Activated CD4-positive, alpha-beta memory T cell treated with anti-CD3 and anti-CD28 coated beads, Interleukin-2, amount 10 ng/mL, durations not matched to agents 7 days and 5 days (primary cell): ENCODE results near the gene LGALS7. TPM values are rescaled to one million over a fixed set of nuclear protein-coding genes. Genes with fewer than 3 reads are reported as not detected.
"Not testable (repeated sequence)": the region's sequence is repeated elsewhere in the genome, so short reads cannot be mapped to it uniquely, and the experiment has no call there.

Experiments
- CTCF ChIA-PET: fragments of 350-600 bp; sonication (Branson Sonifier 250); formaldehyde crosslinking; loops from one replicate; lab custom pipeline; 2021; ENCODE audit warnings: antibody characterized with exemption, inconsistent platforms; lab: Charles Lee
- POLR2A ChIA-PET: fragments of 350-600 bp; sonication (Branson Sonifier 250); formaldehyde crosslinking; loops from one replicate; lab custom pipeline; 2021; ENCODE audit warnings: antibody characterized with exemption; lab: Charles Lee
- DNase-seq: peaks from one replicate; pipeline ENCODE4 v3.0.0-alpha.2; 2020
- H3K27ac Mint-ChIP-seq: one replicate; pipeline ENCODE4 v1.8.0; 2021; ENCODE audit warnings: mild to moderate bottlenecking, mixed read lengths
- H3K27me3 Mint-ChIP-seq: one replicate; pipeline ENCODE4 v1.8.0; 2021; ENCODE audit warnings: mixed read lengths
- H3K36me3 Mint-ChIP-seq: one replicate; pipeline ENCODE4 v1.8.0; 2021; ENCODE audit warnings: low read depth, mixed read lengths
- H3K4me1 Mint-ChIP-seq: one replicate; pipeline ENCODE4 v1.8.0; 2021; ENCODE audit warnings: mixed read lengths
- H3K4me3 Mint-ChIP-seq: one replicate; pipeline ENCODE4 v1.8.0; 2021; ENCODE audit warnings: mild to moderate bottlenecking, mixed read lengths
- H3K9me3 Mint-ChIP-seq: one replicate; pipeline ENCODE4 v1.8.0; 2021; ENCODE audit warnings: mixed read lengths
- total RNA-seq, 2 experiments: library from RNA; stranded (reverse); gene quantifications; one replicate each; pipeline ENCODE4 v1.2.3, GENCODE V29; 2021

The LGALS7 gene
- total RNA-seq, 2 experiments from 2014 or later: not detected

DNA sequence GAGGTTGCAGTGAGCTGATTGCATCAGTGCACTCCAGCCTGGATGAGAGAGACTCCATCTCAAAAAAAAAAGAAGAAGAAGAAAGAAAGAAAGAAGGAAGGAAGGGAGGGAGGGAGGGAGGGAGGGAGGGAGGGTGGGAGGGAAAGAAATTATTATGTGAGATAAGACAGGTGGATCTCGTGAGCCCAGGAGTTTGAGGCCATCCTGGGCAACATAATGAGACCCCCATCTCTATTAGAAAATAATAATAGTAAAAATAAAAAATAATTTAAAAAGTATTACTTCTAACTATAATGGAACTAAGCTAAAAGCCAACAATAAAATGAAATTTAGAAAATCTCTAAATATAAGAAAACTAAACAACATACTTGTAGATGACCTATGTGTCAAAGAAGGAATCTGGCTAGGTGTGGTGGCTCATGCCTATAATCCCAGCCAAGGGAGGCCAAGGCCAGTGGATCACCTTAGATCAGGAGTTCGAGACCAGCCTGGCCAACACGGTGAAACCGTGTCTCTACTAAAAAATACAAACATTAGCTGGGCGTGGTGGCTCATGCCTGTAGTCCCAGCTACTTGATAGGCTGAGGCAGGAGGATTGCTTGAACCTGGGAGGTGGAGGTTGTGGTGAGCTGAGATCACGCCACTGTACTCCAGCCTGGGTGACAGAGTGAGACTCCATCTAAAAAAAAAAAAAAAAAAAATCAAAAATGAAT, 12.4 kb downstream of the LGALS7 start:
- DNase-seq, POLR2A ChIA-PET, H3K36me3 Mint-ChIP-seq, H3K4me3 Mint-ChIP-seq, H3K27ac Mint-ChIP-seq, H3K4me1 Mint-ChIP-seq, H3K9me3 Mint-ChIP-seq, H3K27me3 Mint-ChIP-seq: not testable (repeated sequence)
- CTCF ChIA-PET: interaction anchor here (0.6 to 2.4 kb wide), 6 partner anchors 9 to 685 kb away, joined by 3 to 11 read pairs (median 4); partner anchors contain the start of genes MRPS12 and SARS2

DNA sequence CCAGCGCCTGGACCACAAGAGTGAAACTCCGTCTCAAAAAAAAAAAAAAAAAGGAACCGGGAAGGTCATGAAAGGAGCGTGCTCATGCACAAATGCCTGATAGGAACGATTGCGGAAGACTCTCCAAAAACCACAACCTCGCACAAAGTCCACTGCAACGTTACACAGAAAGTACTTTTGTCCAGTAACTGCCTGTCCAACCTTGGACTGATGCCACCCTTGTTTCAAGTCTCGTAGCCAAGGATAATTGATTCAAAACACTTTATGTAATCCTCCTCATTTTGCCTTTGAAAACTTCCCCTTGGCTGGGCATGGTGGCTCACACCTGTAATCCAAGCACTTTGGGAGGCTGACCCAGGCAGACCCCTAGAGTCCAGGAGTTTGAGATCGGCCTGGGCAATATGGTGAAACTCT, 13.7 kb downstream of the LGALS7 start:
- CTCF ChIA-PET: interaction anchor here (2.4 kb wide), 1 partner anchor 10 kb away, joined by 11 read pairs; no protein-coding TSS in a partner anchor
- Mint-ChIP-seq H3K9me3 (no peaks in the 10 kb centered on the region), H3K4me3 (no peak overlapping the region), H3K27ac (no peak overlapping the region), H3K36me3 (no peaks in the 10 kb centered on the region), H3K4me1 (no peaks in the 10 kb centered on the region), H3K27me3 (peaks cover 2% of the 10 kb centered on the region)
- POLR2A ChIA-PET: interaction anchor here (1.5 kb wide), 1 partner anchor 10 kb away, joined by 3 read pairs; no protein-coding TSS in a partner anchor
- DNase-seq: no peak

DNA sequence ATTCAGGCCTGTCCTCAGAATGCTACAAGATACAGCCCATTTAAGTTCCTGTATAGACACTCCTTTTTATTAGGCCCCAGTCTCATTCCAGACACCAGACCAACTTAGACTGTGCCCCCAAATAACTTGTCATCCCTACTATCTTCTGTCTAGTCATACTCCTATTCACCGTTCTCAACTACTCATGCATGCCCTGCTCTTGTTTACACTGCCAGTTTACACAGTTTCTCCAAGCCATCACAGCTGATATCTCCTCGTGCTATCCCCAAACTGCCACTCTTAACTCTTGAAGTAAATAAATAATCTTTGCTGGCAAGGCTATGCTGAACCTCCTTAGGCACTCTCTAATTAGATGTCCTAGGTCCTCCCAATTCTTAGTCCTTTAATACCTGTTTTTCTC, 19.1 kb downstream of the LGALS7 start:
- H3K9me3 Mint-ChIP-seq, DNase-seq, H3K4me1 Mint-ChIP-seq, H3K4me3 Mint-ChIP-seq, H3K36me3 Mint-ChIP-seq, H3K27ac Mint-ChIP-seq, POLR2A ChIA-PET: not testable (repeated sequence)
- H3K27me3 Mint-ChIP-seq: peaks cover 12% of the 10 kb centered on the region
- CTCF ChIA-PET: interaction anchor here (0.7 kb wide), 1 partner anchor 100 kb away, joined by 3 read pairs; no protein-coding TSS in a partner anchor

DNA sequence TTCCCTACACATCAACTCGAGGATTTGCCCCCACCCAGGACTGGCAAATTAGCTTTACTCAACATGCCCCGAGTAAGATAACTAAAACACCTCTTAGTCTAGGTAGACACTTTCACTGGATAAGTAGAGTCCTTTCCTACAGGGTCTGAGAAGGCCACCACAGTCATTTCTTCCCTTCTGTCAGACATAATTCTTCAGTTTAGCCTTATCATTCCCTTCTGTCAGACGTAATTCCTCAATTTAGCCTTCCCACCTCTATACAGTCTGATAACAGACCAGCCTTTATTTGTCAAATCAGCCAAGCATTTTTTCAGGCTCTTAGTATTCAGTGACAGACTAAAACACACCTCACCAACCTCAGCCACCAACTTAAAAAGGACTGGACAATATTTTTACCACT, 19.5 kb downstream of the LGALS7 start:
- H3K27ac Mint-ChIP-seq, H3K4me3 Mint-ChIP-seq, POLR2A ChIA-PET, H3K9me3 Mint-ChIP-seq, DNase-seq, H3K4me1 Mint-ChIP-seq, H3K36me3 Mint-ChIP-seq: not testable (repeated sequence)
- peaks cover 12% of the 10 kb centered on the region for H3K27me3 Mint-ChIP-seq
- CTCF ChIA-PET: interaction anchor here (0.7 kb wide), 1 partner anchor 100 kb away, joined by 3 read pairs; no protein-coding TSS in a partner anchor

DNA sequence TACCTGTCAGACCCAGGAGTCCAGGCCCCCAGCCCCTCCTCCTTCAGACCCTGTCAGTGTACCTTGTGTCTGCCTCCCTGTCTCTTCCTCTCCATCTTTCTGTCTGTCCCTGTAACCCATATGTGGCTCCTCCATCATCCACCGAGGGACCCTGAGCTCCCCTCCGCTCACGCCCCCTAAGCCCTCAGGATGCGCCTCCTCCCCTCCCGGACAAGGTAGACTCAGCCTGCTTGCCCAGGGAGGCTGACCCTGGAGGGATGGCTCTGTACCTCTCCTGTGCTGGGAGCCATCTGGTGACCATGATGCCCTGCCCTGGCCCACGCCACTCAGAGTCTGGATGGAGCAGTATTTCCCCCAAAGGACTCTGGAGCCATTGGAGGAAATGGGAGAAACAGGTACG, 28.0 kb downstream of the LGALS7 start:
- Mint-ChIP-seq H3K27me3 (peaks cover 2% of the 10 kb centered on the region), H3K4me3 (no peak overlapping the region), H3K4me1 (peaks cover 5% of the 10 kb centered on the region), H3K36me3 (no peaks in the 10 kb centered on the region), H3K9me3 (no peaks in the 10 kb centered on the region), H3K27ac (no peak overlapping the region)
- CTCF ChIA-PET: interaction anchor here (1.3 to 1.4 kb wide), 2 partner anchors 10 to 185 kb away, joined by 3 to 4 read pairs; partner anchors contain the start of genes MRPS12 and SARS2
- no peak for DNase-seq
- POLR2A ChIA-PET: no interaction called here

DNA sequence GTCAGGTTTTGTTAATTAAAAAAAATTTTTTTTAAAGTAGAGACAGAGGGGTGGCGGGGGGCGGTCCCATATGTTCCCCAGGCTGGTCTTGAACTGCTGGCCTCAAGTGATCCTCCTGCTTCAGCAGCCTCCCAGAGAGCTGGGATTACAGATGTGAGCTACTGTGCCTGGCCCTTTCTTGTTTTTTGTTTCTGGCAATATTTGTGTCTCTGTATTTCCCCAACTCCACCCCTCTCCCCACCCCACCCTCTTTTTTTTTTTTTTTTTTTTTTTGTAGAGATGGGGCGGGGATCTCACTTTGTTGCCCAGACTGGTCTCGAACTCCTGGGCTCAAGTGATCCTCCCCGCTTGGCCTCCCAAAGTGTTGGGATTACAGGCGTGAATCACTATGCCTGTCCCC, 28.4 kb downstream of the LGALS7 start:
- no peak for DNase-seq
- Mint-ChIP-seq H3K9me3 (no peaks in the 10 kb centered on the region), H3K36me3 (no peaks in the 10 kb centered on the region), H3K27me3 (no peaks in the 10 kb centered on the region), H3K4me1 (peaks cover 10% of the 10 kb centered on the region), H3K4me3 (no peak overlapping the region), H3K27ac (no peak overlapping the region)
- ChIA-PET POLR2A (no interaction called here), CTCF (interaction anchor here (1.3 to 1.4 kb wide), 2 partner anchors 10 to 186 kb away, joined by 3 to 4 read pairs; partner anchors contain the start of genes MRPS12 and SARS2)

DNA sequence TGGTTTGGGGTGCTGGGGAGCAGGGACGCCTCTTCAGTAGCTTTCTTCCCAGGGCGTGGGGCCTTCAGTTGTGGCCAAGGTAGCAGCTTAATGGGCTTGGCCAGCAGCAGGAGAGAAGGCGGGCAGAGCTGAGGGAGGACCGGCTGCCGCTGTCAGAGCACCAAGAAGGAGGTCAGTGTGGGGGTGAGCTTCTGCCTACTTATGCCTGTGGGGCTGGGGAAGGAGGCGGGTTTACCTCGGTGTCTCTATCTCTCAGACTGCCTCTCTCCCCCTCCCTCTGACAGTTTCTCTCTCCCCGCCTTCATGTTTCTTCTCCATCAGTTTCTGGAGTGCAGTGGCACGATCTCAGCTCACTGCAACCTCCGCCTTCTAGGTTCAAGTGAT, 29.0 kb downstream of the LGALS7 start, which contains the start of gene CAPN12:
TSS of gene CAPN12 (minus strand) at position 177 of the 384 bp plus-strand sequence. CDS start 309 bp downstream, outside the sequence.
- POLR2A ChIA-PET: no interaction called here
- Mint-ChIP-seq H3K4me3 (no peak within 1 kb of the TSS), H3K27ac (no peak within 1 kb of the TSS), H3K27me3 (no peaks in the 10 kb centered on the region), H3K4me1 (peaks cover 15% of the 10 kb centered on the region), H3K36me3 (no peaks in the 10 kb centered on the region), H3K9me3 (no peaks in the 10 kb centered on the region)
- CTCF ChIA-PET: interaction anchor here (1.3 to 1.4 kb wide), 2 partner anchors 9 to 186 kb away, joined by 3 to 4 read pairs; partner anchors contain the start of genes MRPS12 and SARS2
- DNase-seq: no peak

DNA sequence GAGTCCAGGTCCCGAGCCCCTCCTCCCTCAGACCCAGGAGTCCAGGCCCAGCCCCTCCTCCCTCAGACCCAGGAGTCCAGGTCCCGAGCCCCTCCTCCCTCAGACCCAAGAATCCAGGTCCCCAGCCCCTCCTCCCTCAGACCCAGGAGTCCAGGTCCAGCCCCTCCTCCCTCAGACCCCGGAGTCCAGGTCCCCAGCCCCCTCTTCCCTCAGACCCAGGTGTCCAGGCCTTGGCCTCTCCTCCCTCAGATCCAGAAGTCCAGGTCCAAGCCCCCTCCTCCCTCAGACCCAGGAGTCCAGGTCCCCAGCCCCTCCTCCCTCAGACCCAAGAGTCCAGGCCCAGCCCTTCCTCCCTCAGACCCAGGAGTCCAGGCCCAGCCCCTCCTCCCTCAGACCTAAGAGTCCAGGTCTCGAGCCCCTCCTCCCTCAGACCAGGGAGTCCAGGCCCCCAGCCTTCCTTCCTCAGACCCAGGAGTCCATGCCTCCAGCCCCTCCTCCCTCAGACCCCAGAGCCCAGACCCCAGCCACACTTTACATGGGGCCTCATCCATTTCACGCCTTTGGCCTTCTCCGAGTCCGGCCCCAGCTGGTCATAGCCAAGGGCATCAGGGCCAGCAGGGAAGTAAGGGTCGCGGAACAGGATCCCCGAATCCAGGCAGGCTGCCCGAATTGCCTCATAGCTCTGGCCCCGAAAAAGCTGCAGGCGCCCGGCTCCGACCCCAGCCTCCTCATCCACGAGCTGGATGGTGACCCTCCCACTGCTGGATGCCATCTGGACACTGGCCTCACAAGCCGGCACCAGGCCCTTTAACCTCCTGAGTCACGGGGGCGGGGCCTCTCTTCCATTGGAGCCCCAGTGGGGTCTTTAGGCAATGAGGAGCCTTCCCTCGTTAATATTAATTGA, 29.7 kb downstream of the LGALS7 start:
- DNase-seq: no peak
- H3K27ac Mint-ChIP-seq: no peak overlapping the region
- H3K4me1 Mint-ChIP-seq: peaks cover 19% of the 10 kb centered on the region
- H3K9me3 Mint-ChIP-seq: no peaks in the 10 kb centered on the region
- ChIA-PET CTCF (interaction anchor here (1.3 to 1.4 kb wide), 2 partner anchors 9 to 187 kb away, joined by 3 to 4 read pairs; partner anchors contain the start of genes MRPS12 and SARS2), POLR2A (no interaction called here)
- no peak overlapping the region for H3K4me3 Mint-ChIP-seq
- no peaks in the 10 kb centered on the region for H3K27me3 Mint-ChIP-seq
- H3K36me3 Mint-ChIP-seq: no peaks in the 10 kb centered on the region

DNA sequence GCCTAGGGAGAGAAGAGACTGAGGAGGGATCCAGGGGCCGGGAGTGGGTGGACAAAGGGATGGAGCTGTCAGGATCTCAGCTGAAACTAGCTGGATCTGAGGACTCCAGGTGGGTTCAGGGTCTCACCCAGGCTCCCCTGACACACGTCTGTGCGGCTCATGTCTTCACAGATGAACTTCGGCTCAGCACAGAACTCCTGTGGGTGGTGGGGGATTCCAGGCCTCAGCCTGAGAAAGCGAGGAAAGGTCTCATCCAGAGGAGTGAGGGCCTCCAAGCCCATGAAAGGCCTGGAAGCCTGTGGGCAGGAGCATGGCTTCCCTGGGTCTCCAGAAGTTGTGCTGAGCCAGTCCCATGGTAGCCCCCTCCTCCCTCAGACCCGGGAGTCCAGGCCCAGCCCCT, 30.4 kb downstream of the LGALS7 start:
- H3K4me1 Mint-ChIP-seq: peaks cover 23% of the 10 kb centered on the region
- CTCF ChIA-PET: no interaction called here
- H3K27me3 Mint-ChIP-seq: peaks cover under 1% of the 10 kb centered on the region
- POLR2A ChIA-PET: no interaction called here
- H3K27ac Mint-ChIP-seq: no peak overlapping the region
- no peaks in the 10 kb centered on the region for H3K36me3 Mint-ChIP-seq
- no peak for DNase-seq
- H3K9me3 Mint-ChIP-seq: no peaks in the 10 kb centered on the region
- H3K4me3 Mint-ChIP-seq: no peak overlapping the region

DNA sequence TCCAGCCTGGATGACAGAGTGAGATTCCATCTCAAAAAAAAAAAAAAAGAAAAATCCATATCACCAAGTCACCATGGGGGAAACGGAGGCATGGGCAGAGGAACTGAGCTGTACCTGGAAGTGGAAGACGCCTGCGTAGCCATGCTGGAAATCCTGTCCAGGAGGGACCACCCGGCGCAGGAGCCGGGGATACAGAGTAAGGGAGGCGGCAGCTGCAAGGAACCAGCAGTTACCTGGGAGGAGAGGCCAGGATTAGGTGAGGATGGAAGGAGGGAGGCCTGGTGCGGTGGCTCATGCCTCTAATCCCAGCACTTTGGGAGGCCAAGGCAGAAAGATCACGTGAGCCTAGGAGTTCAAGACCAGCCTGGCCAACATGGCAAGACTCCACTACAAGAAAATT, 31.0 kb downstream of the LGALS7 start:
- ChIA-PET POLR2A (no interaction called here), CTCF (interaction anchor here (1.2 kb wide), 1 partner anchor 145 kb away, joined by 3 read pairs; no protein-coding TSS in a partner anchor)
- peaks cover 28% of the 10 kb centered on the region for H3K4me1 Mint-ChIP-seq
- peaks cover 4% of the 10 kb centered on the region for H3K27me3 Mint-ChIP-seq
- no peaks in the 10 kb centered on the region for H3K9me3 Mint-ChIP-seq
- no peak for DNase-seq
- H3K36me3 Mint-ChIP-seq: no peaks in the 10 kb centered on the region
- H3K4me3 Mint-ChIP-seq: no peak overlapping the region
- H3K27ac Mint-ChIP-seq: no peak overlapping the region

DNA sequence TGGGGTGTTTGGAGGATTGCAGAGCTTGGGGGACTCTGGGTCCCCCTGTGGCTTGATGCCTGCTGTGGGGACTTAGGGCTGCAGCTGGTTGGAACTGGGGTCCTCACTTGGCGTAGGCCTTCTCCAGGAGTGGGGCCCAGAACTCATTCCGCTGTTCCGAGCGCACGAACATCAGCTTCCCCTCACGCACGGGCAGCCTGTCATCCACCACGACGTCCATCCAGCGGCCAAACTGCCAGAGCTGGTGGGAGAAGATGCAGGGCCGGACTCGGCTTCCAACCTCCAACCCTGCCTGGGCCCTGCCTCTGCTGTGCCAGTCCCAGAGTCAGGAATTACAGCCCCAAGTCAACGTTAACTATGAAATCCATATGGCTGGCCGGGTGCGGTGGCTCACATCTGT, 31.6 kb downstream of the LGALS7 start:
- POLR2A ChIA-PET: no interaction called here
- CTCF ChIA-PET: interaction anchor here (0.6 to 1.2 kb wide), 2 partner anchors 23 to 146 kb away, joined by 3 read pairs; no protein-coding TSS in a partner anchor
- DNase-seq: no peak
- peaks cover 28% of the 10 kb centered on the region for H3K4me1 Mint-ChIP-seq
- H3K27ac Mint-ChIP-seq: no peak overlapping the region
- H3K27me3 Mint-ChIP-seq: peaks cover 4% of the 10 kb centered on the region
- no peak overlapping the region for H3K4me3 Mint-ChIP-seq
- H3K36me3 Mint-ChIP-seq: no peaks in the 10 kb centered on the region
- H3K9me3 Mint-ChIP-seq: no peaks in the 10 kb centered on the region

DNA sequence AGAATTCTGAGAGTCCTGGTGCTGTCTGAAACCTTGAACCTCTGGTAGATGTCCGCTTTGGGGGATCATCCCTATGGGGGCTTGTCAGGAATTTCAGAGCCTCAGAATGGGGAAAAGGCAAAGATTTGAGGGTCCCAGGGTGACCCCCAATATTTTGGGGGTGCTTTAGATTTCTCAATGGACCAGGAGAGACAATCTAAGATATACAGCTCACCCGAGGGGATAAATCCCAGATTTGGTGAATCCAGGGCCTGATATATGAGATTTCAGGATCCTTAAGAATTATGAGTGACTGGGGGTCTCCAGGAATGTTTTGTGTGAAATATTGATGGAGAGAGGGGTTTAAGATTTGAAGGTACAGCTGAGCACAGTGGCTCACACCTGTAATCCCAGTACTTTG, 32.4 kb downstream of the LGALS7 start:
- POLR2A ChIA-PET: no interaction called here

More for the DNA sequence above, 32.4 kb downstream of the LGALS7 start:
- DNase-seq: no peak
- Mint-ChIP-seq H3K9me3 (no peaks in the 10 kb centered on the region), H3K4me3 (no peak overlapping the region), H3K36me3 (no peaks in the 10 kb centered on the region), H3K27me3 (peaks cover 4% of the 10 kb centered on the region), H3K27ac (no peak overlapping the region), H3K4me1 (peaks cover 33% of the 10 kb centered on the region)
- CTCF ChIA-PET: interaction anchor here (0.6 kb wide), 1 partner anchor 24 kb away, joined by 3 read pairs; no protein-coding TSS in a partner anchor
